GM21367 (cell line): ENCODE results near the gene SEPTIN10.
"Not testable (repeated sequence)": the region's sequence is repeated elsewhere in the genome, so short reads cannot be mapped to it uniquely, and the experiment has no call there.

Experiments
- ATAC-seq: cut with Tn5 transposase; IDR thresholded peaks from one replicate; pipeline ENCODE4 v1.9.1; 2021; ENCODE audit not compliant: unreplicated experiment

SEPTIN10 gene

DNA sequence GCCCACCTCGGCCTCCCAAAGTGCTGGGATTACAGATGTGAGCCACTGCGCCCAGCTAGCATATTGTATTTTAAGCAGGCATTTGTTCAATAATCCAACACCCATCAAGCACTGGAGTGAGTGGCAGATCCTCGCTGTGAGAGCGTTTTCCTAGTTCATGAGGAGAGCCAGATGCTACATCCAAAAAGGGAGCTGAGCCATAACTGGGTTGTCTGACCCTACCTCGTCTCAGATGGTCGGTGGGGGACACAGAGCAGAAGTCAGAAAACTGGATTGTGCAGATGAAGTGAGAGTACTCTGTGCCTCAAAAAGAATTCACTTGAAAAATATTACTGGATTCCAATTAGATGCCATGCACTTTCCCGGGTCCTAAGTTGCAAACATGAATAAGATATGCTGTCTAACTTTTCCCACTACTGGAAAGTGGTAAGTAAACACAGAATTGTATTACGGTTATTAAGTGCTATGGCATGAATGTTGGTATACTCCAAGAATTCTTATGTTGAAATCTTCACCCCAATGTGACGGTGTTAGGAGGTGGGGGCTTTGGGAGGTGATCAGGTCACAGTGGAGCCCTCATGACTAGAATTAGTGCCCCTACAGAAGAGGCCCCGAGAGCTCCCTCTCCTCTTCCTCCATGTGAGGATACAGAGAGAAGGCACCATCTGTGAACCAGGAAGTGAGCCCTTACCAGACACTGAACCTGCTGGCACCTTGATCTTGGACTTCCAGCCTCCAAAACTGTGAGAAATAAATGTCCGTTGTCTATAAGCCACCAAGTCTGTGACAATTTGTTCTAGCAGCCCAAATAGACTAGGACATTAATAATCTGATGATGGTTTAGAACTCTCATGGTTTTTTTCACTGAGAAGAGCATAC lies 21.9 kb upstream of the SEPTIN10 start:
- no peak for ATAC-seq

DNA sequence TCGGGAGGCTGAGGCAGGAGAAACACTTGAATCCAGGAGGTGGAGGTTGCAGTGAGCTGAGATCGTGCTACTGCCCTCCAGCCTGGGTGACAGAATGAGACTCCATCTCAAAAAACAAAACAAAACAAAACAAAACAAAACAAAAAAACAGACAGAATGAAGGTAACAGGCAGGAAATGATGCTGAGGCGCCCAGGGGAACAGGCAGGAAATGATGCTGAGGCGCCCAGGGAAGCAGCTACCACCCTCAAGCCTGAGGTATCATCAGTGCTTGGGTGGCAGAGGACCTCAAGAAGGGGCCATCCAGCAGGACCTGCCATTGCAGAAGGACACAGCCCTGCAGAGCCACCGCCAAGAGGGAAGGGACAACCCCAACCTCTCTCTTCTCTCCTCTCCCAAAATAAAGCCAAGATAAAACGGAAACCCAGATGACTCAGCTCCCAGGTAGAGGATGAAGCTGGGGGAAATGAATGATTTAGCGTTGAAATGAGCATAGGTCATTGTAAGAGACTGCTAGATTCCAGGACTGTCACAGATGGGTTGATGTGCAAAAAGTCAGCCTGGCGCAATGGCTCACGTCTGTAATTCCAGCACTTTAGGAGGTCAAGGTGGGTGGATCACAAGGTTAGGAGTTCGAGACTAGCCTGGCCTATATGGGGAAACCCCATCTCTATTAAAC lies 19.7 kb upstream of the SEPTIN10 start:
- no peak for ATAC-seq

DNA sequence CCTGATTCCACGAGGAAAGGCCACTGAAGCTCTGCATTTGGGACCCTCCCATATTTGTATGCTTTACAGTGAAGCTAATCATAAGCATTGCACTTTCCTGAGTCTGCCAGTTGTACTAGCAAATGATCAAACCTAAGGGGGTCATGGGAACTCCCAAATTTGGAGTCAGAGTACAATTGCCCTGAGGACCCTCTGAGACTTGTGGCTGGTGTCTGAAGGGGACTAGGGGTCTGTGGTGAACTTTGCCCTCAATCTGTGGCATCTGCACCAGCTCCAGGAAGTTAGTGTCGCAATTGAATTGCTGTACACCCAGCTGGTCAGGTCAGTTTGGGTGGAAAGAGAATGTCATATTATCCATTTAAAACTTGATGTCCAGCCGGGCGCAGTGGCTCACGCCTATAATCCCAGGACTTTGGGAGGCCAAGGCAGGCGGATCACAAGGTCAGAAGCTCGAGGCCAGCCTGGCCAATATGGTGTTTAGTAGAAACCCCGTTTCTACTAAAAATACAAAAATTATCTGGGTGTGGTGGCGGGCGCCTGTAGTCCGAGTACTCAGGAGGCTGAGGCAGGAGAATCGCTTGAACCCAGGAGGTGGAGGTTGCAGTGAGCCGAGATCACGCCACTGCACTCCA lies 18.5 kb upstream of the SEPTIN10 start:
- no peak for ATAC-seq

DNA sequence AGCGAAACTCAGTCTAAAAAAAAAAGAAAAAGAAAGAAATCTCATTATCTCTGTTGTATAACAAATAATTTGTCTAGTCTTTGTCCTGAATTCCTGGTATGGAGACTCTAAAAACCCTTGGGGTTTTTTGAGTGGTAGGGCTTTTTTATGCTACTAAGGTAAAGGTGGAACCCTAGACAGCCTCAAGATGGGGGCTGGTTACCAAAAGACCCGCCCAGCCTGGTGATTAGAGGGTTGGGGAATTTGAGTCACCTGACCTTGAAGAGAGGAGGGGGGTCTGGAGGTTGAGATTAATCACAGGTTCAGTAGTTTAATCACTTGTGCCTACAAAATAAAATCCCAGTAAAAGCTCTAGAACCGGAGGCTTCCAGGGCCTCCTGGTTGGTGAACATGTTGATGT lies 18.0 kb upstream of the SEPTIN10 start:
- ATAC-seq = no peak

DNA sequence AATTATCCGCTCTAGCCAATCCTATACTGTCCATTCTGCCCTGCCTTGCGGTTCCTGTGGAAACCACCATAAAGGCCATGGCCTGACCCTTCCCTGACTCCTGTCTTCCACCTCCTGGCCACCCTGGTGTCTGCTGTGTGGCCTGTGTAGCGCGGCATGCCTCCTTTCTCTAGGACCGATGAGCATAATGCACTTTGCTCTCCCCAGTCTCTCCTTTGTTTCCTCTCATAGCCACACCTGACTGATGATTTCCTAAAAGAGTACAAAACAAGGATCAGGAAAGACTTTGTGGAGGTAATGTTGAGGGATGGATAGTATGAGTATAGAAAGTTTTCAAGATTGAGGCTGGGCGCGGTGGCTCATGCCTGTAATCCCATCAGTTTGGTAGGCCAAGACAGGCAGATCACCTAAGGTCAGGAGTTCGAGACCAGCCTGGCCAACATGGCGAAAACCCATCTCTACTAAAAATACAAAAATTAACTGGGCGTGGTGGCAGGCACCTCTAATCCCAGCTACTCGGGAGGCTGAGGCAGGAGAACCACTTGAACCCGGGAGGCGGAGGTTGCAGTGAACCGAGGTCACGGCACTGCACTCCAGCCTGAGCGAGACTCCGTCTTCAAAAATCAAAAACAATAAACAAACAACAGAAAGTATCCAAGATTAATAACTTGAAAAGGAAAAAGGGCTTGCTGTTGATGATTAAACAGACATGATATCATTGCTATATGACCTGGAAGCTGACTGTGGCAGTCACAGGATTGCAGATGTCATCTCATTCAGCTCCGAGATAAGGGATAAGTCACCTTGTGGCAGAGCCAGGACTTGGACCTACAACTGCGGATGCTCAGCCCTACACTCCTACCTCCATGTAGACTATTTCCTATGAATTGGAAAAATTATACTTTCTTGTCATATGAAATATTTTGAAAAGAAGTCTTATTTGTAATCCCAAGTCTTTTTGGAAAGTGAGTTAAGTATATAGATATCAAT lies 17.0 kb upstream of the SEPTIN10 start:
- no peak for ATAC-seq

DNA sequence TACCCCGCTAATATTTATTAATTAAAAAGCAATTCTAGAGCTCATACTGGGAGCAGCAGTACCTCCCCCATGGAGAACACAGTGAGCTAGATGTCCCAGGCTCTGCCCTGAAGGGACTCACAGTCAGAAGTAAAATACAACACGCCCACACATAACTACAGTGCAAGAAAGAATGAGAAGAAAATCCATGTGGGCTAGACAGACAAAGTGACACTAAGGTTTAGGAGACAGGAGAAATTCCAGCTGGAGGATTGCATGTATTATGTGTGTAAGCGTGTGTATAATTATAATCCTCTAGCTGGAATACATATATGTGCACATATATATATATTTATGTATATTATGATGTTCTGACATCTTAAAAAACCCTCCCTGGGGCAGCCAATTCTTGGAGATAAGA lies 16.1 kb upstream of the SEPTIN10 start:
- ATAC-seq = no peak

DNA sequence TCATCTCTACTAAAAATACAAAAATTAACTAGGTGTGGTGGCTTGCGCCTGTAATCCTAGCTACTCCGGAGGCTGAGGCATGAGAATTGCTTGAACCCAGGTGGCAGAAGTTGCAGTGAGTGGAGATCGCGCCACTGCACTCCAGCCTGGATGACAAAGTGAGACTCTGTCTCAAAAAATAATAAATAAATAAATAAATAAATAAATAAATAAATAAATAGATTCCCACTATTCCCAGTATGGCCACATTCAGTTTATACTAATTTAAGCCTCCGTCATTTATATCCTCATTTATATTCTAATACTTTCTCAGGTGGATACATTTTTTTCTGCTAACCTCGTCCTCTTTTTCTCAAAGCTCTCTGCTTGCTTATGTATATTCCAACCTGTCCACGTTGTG lies 14.6 kb upstream of the SEPTIN10 start:
- not testable (repeated sequence) for ATAC-seq

DNA sequence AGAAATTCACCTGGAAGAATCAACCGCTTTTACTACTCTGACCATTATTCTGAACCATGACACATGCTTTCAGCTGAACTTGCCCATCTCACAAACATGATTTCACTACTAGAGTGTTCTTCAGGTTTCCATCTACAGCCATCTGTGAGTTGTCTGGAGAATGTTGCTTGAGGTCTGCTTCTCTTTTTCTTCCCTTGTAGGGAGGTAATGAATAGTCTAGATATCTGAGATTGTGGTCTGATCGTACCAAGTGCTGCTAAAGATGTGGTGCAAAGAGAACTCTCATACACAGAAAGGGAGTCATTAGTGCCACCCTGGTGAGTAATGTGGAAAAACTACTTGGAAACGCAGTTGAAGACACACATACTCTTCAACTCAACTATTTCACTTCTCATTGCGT lies 10.6 kb upstream of the SEPTIN10 start:
- ATAC-seq = no peak

DNA sequence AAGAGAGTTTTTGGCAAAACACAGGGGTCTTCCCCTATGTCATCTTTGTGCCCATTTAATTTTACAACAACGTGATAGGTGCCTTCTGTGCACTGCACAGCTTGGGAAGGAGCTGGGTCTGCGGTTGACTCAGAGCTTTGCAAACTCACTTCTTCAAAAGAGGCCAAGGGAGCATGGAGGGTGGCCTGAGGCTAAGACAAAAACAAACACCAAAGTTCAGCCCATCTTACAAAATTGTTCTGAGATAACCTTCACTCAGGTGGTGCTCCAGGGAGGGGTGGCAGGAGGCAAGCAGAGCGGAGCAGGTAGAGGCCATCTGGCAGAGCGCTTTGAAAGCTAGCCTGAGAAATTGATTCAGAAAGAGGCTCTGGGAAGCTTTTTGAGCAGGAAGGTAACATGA lies 10.2 kb upstream of the SEPTIN10 start:
- ATAC-seq = no peak

DNA sequence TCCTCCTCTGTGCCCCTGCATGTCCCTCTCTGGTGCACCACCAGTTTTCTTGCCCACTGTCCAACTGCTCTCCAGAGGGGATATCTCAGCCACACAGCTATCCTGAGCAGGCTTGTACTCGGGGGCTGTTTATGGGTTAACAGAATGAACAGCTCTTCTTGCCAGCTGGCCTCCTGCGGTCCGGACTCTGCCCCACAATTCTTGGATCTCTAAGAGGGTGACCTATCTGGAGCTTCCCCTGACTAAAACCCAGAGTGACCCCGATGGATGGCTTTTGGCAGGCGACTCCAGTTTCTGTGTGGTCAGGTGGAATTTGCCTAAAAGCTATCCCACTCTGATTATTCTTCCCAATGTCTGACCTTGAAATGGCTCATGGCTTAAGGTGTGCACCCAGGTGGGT lies 9.5 kb upstream of the SEPTIN10 start:
- ATAC-seq = no peak

DNA sequence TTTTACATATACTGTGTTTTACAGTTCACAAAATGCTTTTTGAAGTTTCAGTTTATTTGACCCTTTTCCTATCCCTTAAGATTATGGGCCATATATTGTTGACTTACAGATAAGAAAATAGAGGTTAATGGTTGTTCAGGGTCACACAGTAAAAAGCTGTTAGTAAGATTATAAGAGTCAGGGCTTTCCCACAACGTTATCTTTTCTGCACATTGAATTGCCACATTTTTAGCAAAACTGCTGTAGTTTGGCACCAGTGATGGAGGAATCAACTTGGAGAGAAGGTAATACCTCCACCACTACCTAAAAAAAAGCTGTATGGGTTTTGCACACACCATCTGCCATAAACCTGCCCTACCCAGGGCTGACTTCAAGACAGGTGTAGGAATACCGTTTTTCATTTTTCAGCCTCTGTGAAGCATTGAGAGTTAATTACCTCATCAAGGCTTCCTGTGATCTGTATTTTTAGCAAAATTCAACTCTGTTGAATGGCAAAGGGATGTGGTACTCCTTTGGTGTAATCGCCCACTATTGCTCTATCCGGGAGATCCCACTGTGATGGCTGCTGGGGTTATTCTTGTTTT lies 5.4 kb upstream of the SEPTIN10 start:
- no peak for ATAC-seq

DNA sequence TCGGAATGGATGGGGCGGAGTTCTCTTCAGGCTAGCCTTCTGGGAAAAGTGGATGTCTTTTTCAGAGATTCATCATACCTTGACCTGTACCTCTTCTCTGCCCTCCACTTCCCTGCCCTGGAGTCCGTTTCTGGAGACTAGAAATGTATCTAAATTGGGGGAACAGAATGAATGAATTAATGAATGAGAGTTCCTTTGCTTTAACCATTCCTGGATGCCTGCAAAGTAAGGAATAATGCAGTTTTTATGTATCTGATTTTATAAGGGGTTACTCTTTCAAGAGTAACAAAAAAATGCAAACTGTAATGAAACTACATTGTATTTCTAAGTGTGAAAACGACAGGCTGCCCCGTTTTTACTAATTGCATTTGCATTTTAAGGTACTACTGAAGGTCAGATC lies 2.4 kb upstream of the SEPTIN10 start:
- no peak for ATAC-seq

DNA sequence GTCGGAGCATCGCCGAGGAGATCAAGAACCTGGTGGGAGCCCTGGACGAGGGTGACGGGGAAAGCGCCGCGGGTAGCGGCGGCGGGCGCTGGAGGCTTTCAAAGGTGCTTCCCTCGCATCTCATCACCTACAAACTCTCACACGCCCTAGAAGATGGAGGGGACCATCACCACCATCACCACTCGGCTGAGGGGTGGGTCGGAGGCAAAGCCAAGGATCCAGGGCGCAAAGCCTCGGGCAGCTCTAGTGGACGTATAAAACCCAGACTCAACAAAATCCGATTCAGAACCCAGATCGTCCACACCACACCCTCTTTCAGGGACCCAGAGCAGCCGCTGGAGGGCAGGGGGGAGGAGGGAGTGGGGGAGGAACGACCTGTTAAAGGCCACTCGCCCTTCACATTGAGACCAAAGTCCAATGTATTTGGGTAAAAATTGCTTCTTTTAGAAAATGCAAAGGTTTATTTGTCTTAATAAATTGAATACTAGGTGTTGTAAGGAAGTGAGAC lies 1.9 kb upstream of the SEPTIN10 start:
- no peak for ATAC-seq

DNA sequence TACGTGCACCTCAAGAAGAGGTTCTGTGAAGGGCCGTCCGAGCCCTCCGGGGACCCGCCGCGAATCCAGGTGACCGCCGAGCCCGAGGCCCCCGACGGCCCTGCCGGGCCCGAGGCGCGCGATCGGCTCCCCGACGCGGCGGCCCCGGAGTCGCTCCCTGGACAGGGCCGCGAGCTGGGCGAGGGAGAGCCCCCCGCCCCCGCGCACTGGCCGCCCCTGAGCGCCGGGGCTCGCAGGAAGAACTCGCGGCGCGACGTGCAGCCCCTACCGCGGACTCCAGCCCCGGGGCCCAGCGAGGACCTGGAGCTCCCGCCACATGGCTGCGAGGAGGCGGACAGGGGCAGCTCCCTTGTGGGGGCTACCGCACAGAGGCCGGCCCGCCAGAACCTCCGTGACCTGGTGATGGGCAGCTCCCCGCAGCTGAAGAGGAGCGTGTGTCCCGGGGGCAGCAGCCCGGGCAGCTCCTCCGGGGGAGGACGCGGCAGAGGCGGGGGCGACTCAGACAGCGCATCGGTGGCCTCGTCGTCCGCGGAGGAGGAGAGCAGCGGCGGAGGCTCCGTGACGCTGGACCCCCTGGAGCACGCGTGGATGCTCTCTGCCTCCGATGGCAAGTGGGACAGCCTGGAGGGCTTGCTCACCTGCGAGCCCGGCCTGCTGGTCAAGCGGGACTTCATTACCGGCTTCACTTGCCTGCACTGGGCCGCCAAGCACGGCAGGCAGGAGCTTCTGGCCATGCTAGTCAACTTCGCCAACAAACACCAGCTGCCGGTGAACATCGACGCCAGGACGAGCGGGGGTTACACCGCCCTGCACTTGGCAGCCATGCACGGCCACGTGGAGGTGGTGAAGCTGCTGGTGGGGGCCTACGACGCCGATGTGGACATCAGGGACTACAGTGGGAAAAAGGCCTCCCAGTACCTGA lies 1.2 kb upstream of the SEPTIN10 start:
- ATAC-seq = no peak

DNA sequence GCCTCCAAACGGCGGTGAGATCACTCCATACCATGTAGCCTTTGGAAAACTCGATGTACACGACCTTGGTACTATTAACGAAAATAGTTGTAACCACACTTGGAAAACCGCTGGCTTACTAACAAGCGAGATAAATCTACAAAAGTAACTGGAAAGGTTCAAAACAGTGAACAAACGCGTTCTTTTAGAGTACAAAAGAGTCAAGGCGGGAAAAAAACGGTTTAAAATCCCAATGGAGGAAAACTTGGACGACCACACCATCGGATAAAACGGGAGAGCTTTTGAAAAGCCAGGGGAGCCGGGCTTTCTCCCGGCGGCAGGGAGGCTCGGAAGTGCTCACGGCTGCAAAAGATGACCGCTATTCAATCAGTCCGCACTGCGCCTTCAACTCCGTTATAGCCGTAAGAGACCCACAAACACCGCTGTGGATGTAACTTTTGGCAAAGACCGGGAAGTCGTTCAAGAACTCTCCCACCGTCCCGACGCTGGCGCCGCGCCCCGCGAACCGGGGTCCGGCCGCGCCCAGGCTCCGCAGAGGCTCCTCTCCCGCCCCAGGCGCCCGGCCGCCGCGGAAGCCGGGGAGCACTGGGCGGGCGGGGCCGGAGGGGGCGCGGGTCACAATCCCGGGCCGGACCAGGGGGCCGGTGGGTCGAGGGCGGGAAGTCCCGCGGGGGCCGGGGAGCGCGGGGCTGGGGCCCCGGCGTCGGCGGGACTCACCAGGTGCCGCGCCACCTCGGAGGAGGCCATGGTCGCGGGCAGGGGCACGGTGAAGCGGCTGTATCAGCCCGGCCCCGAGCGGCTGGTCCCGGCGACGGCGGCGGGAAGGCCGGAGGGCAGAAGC lies 465 bp downstream of the SEPTIN10 start:
- peak; percentile 23 for ATAC-seq

DNA sequence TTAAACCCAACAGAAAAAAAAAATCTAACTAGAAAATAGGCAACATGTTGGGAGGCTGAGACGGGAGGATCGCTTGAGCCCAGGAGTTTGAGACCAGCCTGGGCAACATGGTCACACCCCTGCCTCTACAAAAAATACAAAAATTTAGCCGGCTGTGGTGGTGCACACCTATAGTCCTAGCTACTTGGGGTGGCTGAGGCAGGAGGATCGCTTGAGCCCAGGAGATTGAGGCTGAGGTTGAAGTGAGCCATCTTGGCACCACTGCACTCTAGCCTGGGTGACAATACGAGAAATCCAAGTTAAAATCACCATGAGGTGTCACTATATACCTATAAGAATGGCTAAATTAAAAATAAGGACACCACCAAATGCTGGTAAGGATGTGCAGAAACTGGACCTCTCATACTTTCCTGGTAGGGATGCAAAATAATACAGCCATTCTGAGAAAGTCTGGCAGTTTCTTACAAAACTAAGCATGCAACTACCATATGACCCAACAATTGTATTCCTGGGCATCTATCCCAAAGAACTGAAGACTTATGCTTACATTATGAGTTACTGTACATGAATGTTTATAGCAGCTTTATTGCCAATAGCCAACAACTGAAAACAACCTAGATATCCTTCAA lies 2.2 kb downstream of the SEPTIN10 start:
- ATAC-seq = no peak

DNA sequence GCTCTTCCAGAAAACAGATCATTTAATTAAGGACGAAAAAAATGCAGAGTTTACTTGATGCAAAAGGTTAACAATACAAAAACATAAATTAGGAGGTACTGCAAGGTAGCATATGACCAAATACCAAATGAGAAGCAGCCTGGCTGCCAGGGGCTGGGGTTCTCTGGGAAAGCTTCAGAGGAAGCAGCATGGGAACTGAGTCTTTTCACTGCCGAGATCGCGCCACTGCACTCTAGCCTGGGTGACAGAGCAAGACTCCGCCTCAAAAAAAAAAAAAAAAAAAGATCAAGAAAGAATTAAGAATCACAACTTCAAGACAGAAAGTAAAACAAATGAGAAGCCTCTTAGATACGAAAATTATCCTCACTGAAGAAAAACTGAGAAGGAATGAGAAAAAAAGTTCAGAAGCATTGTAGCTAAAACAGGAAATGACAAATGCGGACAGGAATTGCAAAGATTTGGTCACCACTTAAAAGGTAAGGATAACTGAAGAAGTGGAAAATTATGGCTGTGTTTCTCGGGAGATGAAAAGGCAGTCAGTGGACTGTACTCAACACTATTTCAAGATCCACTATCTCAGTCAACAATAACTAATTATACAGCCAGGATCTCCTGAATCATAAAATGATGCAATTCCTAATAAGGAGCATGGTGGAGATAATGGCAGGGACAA lies 4.3 kb downstream of the SEPTIN10 start:
- no peak for ATAC-seq
